ENCODE measurements around the gene ZIC1. TPM values are rescaled to one million over a fixed set of nuclear protein-coding genes. Genes with fewer than 3 reads are reported as not detected.

Gene ZIC1
- total RNA-seq, 4 donors from 2014 or later, result not detected

DNA sequence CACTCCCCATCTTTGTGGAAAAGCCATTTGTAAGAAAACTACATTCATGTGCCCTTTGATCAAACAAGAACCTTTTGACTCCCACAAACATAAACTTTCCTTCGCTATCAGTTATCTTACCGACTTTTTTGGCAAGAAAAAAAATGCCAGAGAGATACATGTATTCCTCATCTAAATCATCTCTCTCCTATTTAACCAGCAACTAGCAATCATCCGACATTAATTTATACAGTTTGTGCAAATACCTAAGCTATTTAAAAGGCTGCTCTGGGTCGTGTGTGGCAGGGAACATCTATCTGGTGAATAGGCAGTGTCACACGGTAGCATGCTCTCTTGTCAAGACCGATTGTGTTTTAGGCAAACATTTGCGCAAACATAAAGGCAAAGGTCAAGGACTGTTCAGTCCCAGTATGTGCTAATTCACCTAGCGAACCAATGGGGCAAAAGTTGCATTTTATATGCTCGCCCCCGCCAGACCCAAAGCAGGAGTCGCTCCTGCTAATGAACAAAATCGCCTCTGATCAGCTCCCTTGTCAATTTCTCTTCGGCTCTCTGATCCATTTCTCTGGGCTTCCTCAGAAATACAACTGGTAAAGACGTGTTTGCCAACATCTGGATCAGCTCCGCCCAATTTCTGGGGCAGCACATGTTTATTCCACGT, 40.5 kb upstream of the ZIC1 start:
- H3K27me3 ChIP-seq, result peaks cover 0 to 100% (median 30%) of the 10 kb centered on the region in 4 donors
- TF ChIP-seq, protein P1, sequence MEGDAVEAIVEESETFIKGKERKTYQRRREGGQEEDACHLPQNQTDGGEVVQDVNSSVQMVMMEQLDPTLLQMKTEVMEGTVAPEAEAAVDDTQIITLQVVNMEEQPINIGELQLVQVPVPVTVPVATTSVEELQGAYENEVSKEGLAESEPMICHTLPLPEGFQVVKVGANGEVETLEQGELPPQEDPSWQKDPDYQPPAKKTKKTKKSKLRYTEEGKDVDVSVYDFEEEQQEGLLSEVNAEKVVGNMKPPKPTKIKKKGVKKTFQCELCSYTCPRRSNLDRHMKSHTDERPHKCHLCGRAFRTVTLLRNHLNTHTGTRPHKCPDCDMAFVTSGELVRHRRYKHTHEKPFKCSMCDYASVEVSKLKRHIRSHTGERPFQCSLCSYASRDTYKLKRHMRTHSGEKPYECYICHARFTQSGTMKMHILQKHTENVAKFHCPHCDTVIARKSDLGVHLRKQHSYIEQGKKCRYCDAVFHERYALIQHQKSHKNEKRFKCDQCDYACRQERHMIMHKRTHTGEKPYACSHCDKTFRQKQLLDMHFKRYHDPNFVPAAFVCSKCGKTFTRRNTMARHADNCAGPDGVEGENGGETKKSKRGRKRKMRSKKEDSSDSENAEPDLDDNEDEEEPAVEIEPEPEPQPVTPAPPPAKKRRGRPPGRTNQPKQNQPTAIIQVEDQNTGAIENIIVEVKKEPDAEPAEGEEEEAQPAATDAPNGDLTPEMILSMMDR (IDR thresholded peaks at IDR 0.05), result no peak
- TF ChIP-seq POLR2A (IDR thresholded peaks at IDR 0.05), result no peak
- 6 to 8% methylated on average over 16 of the region's 16 CpGs for WGBS, 2 donors
- DNase-seq, result no peak
- no peak overlapping the region for H3K4me3 ChIP-seq
- H3K27ac ChIP-seq, result no peak overlapping the region
- no peaks in the 10 kb centered on the region for H3K4me1 ChIP-seq
- intact Hi-C loops (cut with DNase I), result no loop called here
- H3K36me3 ChIP-seq, result no peaks in the 10 kb centered on the region
- no peaks in the 10 kb centered on the region for H3K9me3 ChIP-seq

DNA sequence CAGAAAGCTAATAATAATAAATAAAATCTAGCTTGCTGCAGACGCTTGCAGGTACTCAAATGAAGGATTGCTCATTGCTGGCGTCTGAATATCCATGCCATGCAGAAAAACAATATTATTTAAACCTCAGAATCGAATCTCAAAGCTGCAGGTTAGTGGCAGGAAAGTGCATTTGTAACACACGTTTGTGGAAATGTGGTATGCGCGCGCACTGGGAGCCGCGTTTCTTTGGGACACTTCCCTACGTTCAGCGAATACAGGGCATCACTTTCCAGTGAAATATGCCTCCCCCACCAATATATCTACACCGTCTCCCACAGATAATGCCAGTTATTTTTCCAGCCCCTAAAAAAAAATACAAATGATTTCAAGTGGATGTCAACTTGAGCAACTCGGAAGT, 39.9 kb upstream of the ZIC1 start:
- no peak for DNase-seq
- peaks cover 0 to 2% (median 0%) of the 10 kb centered on the region in 3 donors for H3K9me3 ChIP-seq
- H3K4me3 ChIP-seq, result no peak overlapping the region
- no peaks in the 10 kb centered on the region for H3K4me1 ChIP-seq
- intact Hi-C loops (cut with DNase I), result no loop called here
- no peak overlapping the region for H3K27ac ChIP-seq
- TF ChIP-seq, protein P1 (IDR thresholded peaks at IDR 0.05), result no peak
- TF ChIP-seq POLR2A (IDR thresholded peaks at IDR 0.05), result no peak
- H3K27me3 ChIP-seq, result peaks cover 0 to 100% (median 31%) of the 10 kb centered on the region in 4 donors
- no peaks in the 10 kb centered on the region for H3K36me3 ChIP-seq
- 13 to 17% methylated on average over 13 of the region's 13 CpGs for WGBS, 2 donors

DNA sequence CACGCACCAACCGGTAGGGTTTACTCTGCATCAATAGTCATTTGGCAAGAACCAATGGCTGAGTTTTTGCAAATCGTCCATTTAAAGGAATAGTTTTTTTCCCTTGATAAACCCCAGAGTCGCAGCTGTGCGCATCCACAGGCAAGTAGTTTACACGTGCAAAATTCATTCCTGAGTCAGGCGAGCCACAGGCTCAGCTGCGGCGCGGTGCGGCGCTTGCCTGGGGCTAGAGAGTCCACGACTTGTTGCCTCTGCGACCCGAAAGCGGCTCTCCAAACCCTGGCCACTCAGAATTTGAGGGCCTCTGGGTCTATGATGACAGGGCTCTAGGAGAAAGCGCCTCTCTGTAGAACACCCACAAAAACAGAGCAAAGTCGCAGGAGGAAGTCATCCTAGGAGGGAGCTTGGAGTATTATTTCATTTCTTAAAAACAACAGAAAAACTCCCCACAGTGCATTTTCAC, 39.5 kb upstream of the ZIC1 start:
- no peak overlapping the region for H3K4me3 ChIP-seq
- DNase-seq, result no peak
- WGBS, 2 donors, result 11 to 19% methylated on average over 8 to 15 of the region's 18 CpGs
- H3K9me3 ChIP-seq, result peaks cover 0 to 2% (median 0%) of the 10 kb centered on the region in 3 donors
- H3K4me1 ChIP-seq, result no peaks in the 10 kb centered on the region
- no peaks in the 10 kb centered on the region for H3K36me3 ChIP-seq
- peaks cover 0 to 100% (median 31%) of the 10 kb centered on the region in 4 donors for H3K27me3 ChIP-seq
- no peak overlapping the region for H3K27ac ChIP-seq
- intact Hi-C loops (cut with DNase I), result no loop called here
- TF ChIP-seq, protein P1 (IDR thresholded peaks at IDR 0.05), result no peak
- TF ChIP-seq POLR2A (IDR thresholded peaks at IDR 0.05), result no peak

DNA sequence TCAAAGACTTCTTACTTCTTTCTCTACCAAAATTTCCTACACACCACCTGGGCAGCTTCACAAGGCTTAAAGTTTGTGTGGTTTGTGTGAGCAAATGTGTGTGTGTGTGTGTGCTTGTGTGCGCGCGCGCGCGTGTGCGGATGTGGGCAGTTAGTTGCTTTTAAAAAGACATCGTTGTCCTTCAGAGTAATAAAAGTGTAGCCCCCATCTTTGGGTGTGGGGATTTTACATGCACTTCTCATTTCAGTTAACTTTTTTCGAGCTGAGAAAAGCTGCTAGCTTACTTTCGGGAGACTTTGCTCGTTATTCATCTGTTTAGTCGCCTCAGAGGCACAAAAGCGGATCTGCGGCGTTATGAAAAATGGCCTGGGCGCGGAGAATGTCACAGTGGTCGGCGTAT, 38.8 kb upstream of the ZIC1 start:
- no peak overlapping the region for H3K4me3 ChIP-seq
- DNase-seq, result no peak
- intact Hi-C loops (cut with DNase I), result no loop called here
- WGBS, 2 donors, result 12 to 32% methylated on average over 18 to 19 of the region's 19 CpGs
- H3K4me1 ChIP-seq, result no peaks in the 10 kb centered on the region
- peaks cover 0 to 100% (median 31%) of the 10 kb centered on the region in 4 donors for H3K27me3 ChIP-seq
- TF ChIP-seq, protein P1 (IDR thresholded peaks at IDR 0.05), result no peak
- TF ChIP-seq POLR2A (IDR thresholded peaks at IDR 0.05), result no peak
- H3K27ac ChIP-seq, result no peak overlapping the region
- H3K36me3 ChIP-seq, result no peaks in the 10 kb centered on the region
- peaks cover 0 to 2% (median 0%) of the 10 kb centered on the region in 3 donors for H3K9me3 ChIP-seq

DNA sequence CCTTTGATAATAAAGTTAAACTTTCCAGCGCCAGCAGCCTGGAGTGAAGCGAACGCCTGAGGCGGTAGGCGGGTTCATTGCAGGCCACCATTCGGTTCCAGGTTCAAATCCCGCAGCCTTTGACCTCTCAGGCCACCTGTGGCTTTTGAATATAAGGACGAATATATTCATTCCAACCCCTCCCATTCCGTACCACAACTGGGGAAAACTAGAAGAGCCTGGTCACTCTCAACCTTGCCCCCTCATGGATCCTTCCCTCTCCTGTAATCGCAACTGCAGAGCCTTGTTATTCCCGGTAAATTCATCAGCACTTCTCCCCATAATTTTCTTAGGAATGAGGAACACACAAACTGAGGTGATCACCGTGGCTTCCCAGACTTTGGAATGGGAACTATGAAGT, 38.0 kb upstream of the ZIC1 start:
- Histone ChIP-seq H3K27me3 (peaks cover 0 to 100% (median 31%) of the 10 kb centered on the region in 4 donors), H3K27ac (no peak overlapping the region), H3K9me3 (peaks cover 0 to 2% (median 0%) of the 10 kb centered on the region in 3 donors), H3K4me1 (no peaks in the 10 kb centered on the region), H3K4me3 (no peak overlapping the region), H3K36me3 (no peaks in the 10 kb centered on the region)
- TF ChIP-seq POLR2A (IDR thresholded peaks at IDR 0.05), result no peak
- TF ChIP-seq, protein P1 (IDR thresholded peaks at IDR 0.05), result no peak
- no peak for DNase-seq
- WGBS, 2 donors, result 6 to 10% methylated on average over 11 of the region's 12 CpGs
- intact Hi-C loops (cut with DNase I), result no loop called here
